Measurements from ENCODE around the gene SMG1.
"Not testable (repeated sequence)": the region's sequence is repeated elsewhere in the genome, so short reads cannot be mapped to it uniquely, and the experiment has no call there.

Gene SMG1

DNA sequence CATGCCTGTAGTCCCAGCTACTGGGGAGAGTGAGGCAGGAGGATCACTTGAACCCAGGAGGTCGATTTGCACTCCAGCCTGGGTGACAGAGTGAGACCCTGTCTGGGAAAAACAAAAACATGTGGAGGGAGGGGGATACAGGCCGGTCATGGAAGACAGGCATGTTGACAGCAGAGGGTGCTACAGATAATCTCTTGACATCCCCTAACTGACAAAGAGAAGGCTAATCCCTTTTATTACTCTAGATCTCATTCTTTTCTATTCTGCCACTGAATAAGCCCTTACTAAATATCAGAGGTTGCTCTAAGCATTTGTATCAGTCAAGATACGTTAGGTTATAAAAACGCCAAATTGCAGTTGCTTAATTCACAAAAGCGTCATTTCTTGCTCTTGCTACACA, 149.9 kb downstream of the SMG1 start:
- not testable (repeated sequence) for H3K27ac ChIP-seq; DNase-seq (ENCODE audit: low read depth, low spot score)

- H3K27ac ChIP-seq; DNase-seq (ENCODE audit: low read depth, low spot score): not testable (repeated sequence)
Measured at GRCh38 chr16:18774651-18775050, 151.6 kb downstream of the SMG1 start.

- not testable (repeated sequence) for DNase-seq (ENCODE audit: low read depth, low spot score); H3K27ac ChIP-seq
Measured at GRCh38 chr16:18772171-18772570, 154.0 kb downstream of the SMG1 start.

DNA sequence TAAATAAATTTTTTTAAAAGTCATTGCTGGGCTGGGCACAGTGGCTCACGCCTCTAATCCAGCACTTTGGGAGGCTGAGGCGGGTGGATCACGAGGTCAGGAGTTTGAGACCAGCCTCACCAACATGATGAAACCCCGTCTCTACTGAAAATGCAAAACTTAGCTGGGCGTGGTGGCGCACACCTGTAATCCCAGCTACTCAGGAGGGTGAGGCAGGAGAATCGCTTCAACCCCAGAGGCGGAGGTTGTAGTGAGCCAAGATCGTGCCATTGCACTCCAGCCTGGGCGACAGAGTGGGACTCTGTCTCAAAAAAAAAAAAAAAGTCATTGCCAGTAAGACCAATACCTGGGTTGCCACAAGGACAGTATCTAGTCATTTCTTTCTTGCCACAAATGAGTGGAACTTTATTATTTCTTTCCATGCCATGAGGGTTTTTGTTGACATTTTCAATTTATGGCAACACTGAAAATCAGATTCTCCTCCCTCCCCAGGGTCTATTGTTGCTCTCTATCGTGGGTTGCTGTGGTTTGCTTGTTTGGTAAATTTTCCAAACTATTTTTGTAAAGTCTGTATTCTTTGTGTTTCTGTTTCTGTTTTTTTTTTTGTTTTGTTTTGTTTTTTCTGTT, 155.8 kb downstream of the SMG1 start:
- not testable (repeated sequence) for DNase-seq (ENCODE audit: low read depth, low spot score); H3K27ac ChIP-seq

- not testable (repeated sequence) for H3K27ac ChIP-seq; DNase-seq (ENCODE audit: low read depth, low spot score)
Measured at GRCh38 chr16:18767217-18767616, 159.0 kb downstream of the SMG1 start.

DNA sequence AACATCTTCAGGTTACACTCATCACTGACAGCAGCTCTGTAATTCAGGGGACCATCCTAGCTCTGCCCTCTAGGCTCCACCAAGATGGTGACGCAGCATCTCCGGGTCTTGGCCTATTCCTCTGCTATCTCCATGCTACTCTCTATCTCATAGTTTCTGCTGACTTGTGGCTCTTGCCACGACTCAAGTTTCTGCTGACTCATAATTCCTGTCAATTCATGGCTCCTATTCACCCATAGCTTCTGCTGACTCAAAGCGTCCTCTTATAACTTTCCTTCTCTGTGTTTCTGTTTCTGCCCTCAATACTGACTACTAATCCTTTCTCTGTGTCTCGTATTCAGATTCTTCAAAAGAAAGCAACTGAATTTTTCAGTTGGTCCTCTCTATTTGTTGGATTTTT, 163.5 kb downstream of the SMG1 start:
- H3K27ac ChIP-seq; DNase-seq (ENCODE audit: low read depth, low spot score): not testable (repeated sequence)

DNA sequence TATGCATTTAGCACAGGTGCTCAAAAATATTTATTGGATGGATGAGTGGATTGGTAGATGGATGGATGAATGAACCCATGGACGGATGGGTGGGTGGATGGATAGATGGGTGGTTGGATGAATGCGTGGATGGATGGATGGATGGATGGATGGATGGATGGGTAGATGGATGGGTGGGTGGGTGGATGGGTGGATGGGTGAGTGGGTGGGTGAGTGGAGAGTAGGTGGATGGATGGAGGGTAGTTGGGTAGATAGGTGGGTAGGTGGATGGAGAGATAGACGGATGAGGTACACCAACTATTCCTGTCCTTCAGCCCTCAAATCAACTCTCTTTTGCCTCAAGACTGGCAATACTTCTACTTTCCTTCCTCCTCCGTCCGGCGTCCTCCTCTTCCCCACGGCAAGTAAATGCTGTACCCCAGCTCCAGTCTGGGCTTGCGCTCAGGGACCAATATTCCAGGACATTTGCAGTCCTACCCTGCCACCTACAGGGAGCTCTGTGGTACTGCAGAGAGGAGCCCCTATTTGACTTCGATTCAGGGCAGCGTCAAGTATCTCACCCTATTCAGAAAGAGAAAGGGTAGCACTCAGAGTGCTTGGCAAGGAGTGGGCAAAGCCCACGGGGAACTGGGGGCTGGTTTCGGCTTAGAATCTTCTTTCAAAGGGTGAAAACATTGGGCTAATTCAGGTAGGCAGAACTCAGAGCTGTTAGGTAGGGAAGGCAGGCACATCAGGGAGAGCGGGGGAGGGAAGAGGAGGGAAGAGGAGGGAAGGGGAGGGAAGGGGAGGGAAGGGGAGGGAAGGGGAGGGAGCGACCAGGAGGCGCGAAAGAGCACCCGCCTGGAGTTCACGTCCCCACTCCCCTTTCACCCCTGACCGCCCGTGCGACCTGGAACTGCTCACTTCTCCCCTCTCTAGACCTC, 166.3 kb downstream of the SMG1 start:
- H3K27ac ChIP-seq; DNase-seq (ENCODE audit: low read depth, low spot score): not testable (repeated sequence)

DNA sequence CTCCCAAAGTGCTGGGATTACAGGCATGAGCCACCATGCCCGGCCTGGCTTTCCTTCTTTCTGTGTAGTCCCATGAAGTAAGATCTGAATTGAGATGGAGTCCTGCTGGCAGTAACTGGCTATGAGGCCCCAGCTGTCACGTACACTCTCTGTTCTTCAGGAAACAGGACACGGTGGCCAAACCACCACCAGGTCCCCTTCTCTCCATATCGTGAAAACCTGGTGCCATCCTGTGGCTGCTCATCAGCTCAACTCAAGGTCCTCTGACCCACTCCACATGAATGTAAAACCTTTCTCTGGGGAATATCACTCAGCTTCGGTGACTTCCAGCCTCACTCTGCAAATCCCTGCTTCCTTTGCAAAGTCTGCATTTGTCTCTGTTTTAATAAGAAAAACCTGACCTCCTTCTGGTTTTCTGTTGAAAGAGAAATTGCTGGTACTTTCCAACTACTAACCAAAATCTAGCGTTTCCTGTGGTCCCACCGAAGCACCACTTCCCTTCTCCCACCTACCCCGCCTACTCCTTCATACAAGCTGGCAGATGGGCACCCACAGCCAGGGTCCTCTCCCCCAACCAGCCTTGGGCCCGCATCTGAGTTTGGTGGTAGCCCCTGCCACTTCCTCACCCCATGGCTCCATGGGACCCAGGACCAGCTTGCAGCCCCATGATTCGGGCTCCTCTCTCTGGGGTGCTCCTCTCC, 168.1 kb downstream of the SMG1 start:
- H3K27ac ChIP-seq; DNase-seq (ENCODE audit: low read depth, low spot score): not testable (repeated sequence)

DNA sequence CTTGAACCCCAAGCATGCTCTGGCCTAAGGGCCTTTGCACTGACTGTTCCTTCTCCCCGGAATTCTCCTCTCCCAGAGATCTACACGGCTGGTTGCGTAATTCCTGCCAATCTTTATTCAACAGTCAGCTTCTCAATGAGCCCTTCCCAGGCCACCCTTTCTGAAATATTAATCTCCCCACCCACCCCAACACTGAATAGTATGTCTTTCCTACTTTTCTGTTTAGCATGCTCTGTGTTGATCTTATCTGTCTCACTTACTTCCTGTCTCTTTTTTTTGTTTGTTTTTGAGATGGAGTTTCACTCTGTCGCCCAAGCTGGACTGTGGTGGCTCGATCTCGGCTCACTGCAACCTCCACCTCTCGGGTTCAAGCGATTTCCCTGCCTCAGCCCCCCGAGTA, 169.6 kb downstream of the SMG1 start:
- not testable (repeated sequence) for H3K27ac ChIP-seq; DNase-seq (ENCODE audit: low read depth, low spot score)

Measured in epithelial cell of prostate (primary cell).